Measurements from ENCODE around the gene MAML2.

Gene MAML2

GRCh38 chr11:96067160-96067559 is 275.8 kb downstream of the MAML2 start:
- no peak overlapping the region for H2BK12ac ChIP-seq (ENCODE audit: low read length in 2 of 2)
- no peak overlapping the region for H3K4ac ChIP-seq (ENCODE audit: low read depth in 1 of 2, low read length in 2 of 2)
- H3K4me3 ChIP-seq (ENCODE audit: insufficient read depth in 1 of 2, low read depth in 1 of 2, low read length in 2 of 2), result no peak overlapping the region
- H3K23ac ChIP-seq (ENCODE audit: low read length in 2 of 2), result no peak overlapping the region
- no peak overlapping the region for H2BK5ac ChIP-seq (ENCODE audit: low read depth, low read length, poor library complexity, severe bottlenecking)
- no peak overlapping the region for H3K4me2 ChIP-seq (ENCODE audit: low read length, poor library complexity, severe bottlenecking)
- peak overlapping the region in 1 of 2 experiments; percentile 59 for H3K14ac ChIP-seq (ENCODE audit: low read length in 2 of 2)
- no peak for DNase-seq
- peak overlapping the region in 1 of 2 experiments; percentile 16 for H3K18ac ChIP-seq (ENCODE audit: low read depth in 1 of 2, low read length in 2 of 2)
- no peak overlapping the region for H2AK5ac ChIP-seq (ENCODE audit: low read length, severe bottlenecking)
- no peaks in the 10 kb centered on the region for H3K9me3 ChIP-seq (ENCODE audit: control insufficient read depth, low read length)
- no peak overlapping the region for H4K91ac ChIP-seq (ENCODE audit: low read length)
- no peak overlapping the region for H3K9ac ChIP-seq (ENCODE audit: low read length)
- H3K27ac ChIP-seq (ENCODE audit: low read length, poor library complexity, severe bottlenecking), result no peak overlapping the region
- no peak overlapping the region for H4K8ac ChIP-seq (ENCODE audit: low read length)
- peaks cover 5% of the 10 kb centered on the region for H3K4me1 ChIP-seq (ENCODE audit: control insufficient read depth, insufficient read depth, low read depth, low read length)
- H2BK120ac ChIP-seq (ENCODE audit: low read depth, low read length), result no peak overlapping the region
- peaks cover 27% of the 10 kb centered on the region for H3K79me1 ChIP-seq (replicated peaks; ENCODE audit: low read length, poor library complexity, severe bottlenecking)
- peaks cover 3 to 8% of the 10 kb centered on the region in 2 experiments for H3K36me3 ChIP-seq (ENCODE audit: control insufficient read depth in 1 of 2, insufficient read depth in 2 of 2, low read depth in 1 of 2, low read length in 2 of 2)
- 88% methylated on average over 3 of the region's 3 CpGs for WGBS
- H2BK15ac ChIP-seq (ENCODE audit: low read depth, poor library complexity, severe bottlenecking), result no peak overlapping the region
- H2AFZ ChIP-seq (ENCODE audit: low read depth, low read length), result no peak overlapping the region
- no peaks in the 10 kb centered on the region for H3K27me3 ChIP-seq (ENCODE audit: control insufficient read depth in 1 of 2, insufficient read depth in 1 of 2, low read length in 2 of 2)

DNA sequence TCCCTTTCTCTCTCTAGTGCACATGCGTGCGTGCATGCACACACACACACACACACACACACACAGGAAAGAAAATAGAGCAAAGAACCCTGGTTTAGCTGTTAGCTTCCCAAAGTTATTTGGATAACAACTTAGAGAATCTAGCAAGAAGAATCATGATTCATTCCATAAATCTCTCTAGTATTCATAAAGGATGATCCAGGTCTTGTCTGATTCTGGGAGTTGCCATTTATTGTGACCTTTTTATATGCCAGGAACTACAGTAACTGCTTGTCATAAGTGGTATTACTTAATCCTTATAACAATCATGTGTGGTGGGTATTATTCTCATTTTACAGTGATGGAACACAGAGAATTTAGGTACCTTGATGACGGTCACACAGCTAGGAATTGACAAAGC is 277.6 kb downstream of the MAML2 start:
- Histone ChIP-seq H3K18ac (ENCODE audit: low read depth in 1 of 2, low read length in 2 of 2) (no peak overlapping the region), H3K4me3 (ENCODE audit: insufficient read depth in 1 of 2, low read depth in 1 of 2, low read length in 2 of 2) (no peak overlapping the region), H3K4ac (ENCODE audit: low read depth in 1 of 2, low read length in 2 of 2) (no peak overlapping the region), H2BK12ac (ENCODE audit: low read length in 2 of 2) (no peak overlapping the region), H3K4me1 (ENCODE audit: control insufficient read depth, insufficient read depth, low read depth, low read length) (peaks cover 3% of the 10 kb centered on the region), H2BK120ac (ENCODE audit: low read depth, low read length) (no peak overlapping the region), H2AFZ (ENCODE audit: low read depth, low read length) (no peak overlapping the region), H3K23ac (ENCODE audit: low read length in 2 of 2) (no peak overlapping the region), H3K9me3 (ENCODE audit: control insufficient read depth, low read length) (no peaks in the 10 kb centered on the region), H3K14ac (ENCODE audit: low read length in 2 of 2) (no peak overlapping the region), H3K27ac (ENCODE audit: low read length, poor library complexity, severe bottlenecking) (no peak overlapping the region), H4K91ac (ENCODE audit: low read length) (no peak overlapping the region), H4K8ac (ENCODE audit: low read length) (no peak overlapping the region), H2BK15ac (ENCODE audit: low read depth, poor library complexity, severe bottlenecking) (no peak overlapping the region), H3K36me3 (ENCODE audit: control insufficient read depth in 1 of 2, insufficient read depth in 2 of 2, low read depth in 1 of 2, low read length in 2 of 2) (peaks cover under 1 to 4% of the 10 kb centered on the region in 2 experiments), H3K4me2 (ENCODE audit: low read length, poor library complexity, severe bottlenecking) (no peak overlapping the region), H2AK5ac (ENCODE audit: low read length, severe bottlenecking) (no peak overlapping the region), H3K27me3 (ENCODE audit: control insufficient read depth in 1 of 2, insufficient read depth in 1 of 2, low read length in 2 of 2) (no peaks in the 10 kb centered on the region), H3K79me1 (replicated peaks; ENCODE audit: low read length, poor library complexity, severe bottlenecking) (peaks cover 25% of the 10 kb centered on the region), H3K9ac (ENCODE audit: low read length) (no peak overlapping the region), H2BK5ac (ENCODE audit: low read depth, low read length, poor library complexity, severe bottlenecking) (no peak overlapping the region)
- no peak for DNase-seq
- WGBS, result 98% methylated on average over 3 of the region's 3 CpGs

DNA sequence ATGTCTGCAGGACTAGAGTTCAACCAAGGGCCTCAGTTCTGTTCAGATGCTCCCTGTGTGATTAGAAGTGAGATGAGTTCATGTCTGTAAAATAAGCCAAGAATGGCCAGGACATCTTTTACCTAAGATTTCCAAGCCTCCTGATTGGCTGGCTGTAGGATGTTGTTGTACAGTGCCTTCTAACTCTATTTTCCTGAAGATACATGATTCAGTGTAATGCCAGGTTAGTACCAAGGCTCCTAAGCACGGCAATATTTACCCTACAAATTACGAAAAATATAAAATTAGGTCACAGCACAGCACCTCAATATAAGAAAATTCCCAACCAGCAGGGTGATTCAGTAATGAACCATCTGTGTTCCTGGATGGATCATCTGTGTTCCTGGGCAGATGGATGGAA is 279.1 kb downstream of the MAML2 start:
- Histone ChIP-seq H4K8ac (ENCODE audit: low read length) (no peak overlapping the region), H3K4ac (ENCODE audit: low read depth in 1 of 2, low read length in 2 of 2) (no peak overlapping the region), H3K4me3 (ENCODE audit: insufficient read depth in 1 of 2, low read depth in 1 of 2, low read length in 2 of 2) (no peak overlapping the region), H3K18ac (ENCODE audit: low read depth in 1 of 2, low read length in 2 of 2) (no peak overlapping the region), H3K27me3 (ENCODE audit: control insufficient read depth in 1 of 2, insufficient read depth in 1 of 2, low read length in 2 of 2) (no peaks in the 10 kb centered on the region), H2BK5ac (ENCODE audit: low read depth, low read length, poor library complexity, severe bottlenecking) (no peak overlapping the region), H2AK5ac (ENCODE audit: low read length, severe bottlenecking) (peak overlapping the region; percentile 42), H2BK15ac (ENCODE audit: low read depth, poor library complexity, severe bottlenecking) (no peak overlapping the region), H2BK12ac (ENCODE audit: low read length in 2 of 2) (no peak overlapping the region), H3K4me1 (ENCODE audit: control insufficient read depth, insufficient read depth, low read depth, low read length) (peaks cover 2% of the 10 kb centered on the region), H2BK120ac (ENCODE audit: low read depth, low read length) (no peak overlapping the region), H3K4me2 (ENCODE audit: low read length, poor library complexity, severe bottlenecking) (no peak overlapping the region), H3K27ac (ENCODE audit: low read length, poor library complexity, severe bottlenecking) (no peak overlapping the region), H3K79me1 (replicated peaks; ENCODE audit: low read length, poor library complexity, severe bottlenecking) (peaks cover 25% of the 10 kb centered on the region), H2AFZ (ENCODE audit: low read depth, low read length) (no peak overlapping the region), H4K91ac (ENCODE audit: low read length) (no peak overlapping the region), H3K36me3 (ENCODE audit: control insufficient read depth in 1 of 2, insufficient read depth in 2 of 2, low read depth in 1 of 2, low read length in 2 of 2) (peaks cover 0 to 4% of the 10 kb centered on the region in 2 experiments), H3K14ac (ENCODE audit: low read length in 2 of 2) (no peak overlapping the region), H3K9me3 (ENCODE audit: control insufficient read depth, low read length) (no peaks in the 10 kb centered on the region), H3K23ac (ENCODE audit: low read length in 2 of 2) (no peak overlapping the region), H3K9ac (ENCODE audit: low read length) (no peak overlapping the region)
- WGBS, result 100% methylated on average over 2 of the region's 2 CpGs
- no peak for DNase-seq

DNA sequence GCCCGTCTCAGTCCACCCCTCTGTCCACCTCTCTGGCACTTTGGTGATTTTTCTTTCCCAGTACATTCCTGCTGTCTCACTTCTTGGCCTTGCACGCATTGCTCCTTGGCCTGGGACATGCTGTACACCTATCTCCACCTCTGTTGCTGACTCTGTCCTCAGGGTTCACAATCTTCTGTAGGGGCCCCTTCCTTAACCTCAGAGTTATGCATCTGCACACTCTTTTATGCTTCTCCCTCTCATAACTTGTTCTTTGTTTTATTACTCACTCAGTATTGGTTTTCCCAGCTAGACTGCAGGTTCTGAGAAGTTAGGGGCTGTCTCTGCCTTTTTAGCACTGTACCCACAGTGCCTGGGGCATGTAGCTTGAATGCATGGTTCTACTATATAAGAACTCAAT is 279.9 kb downstream of the MAML2 start:
- H3K23ac ChIP-seq (ENCODE audit: low read length in 2 of 2), result no peak overlapping the region
- H2AFZ ChIP-seq (ENCODE audit: low read depth, low read length), result no peak overlapping the region
- no peak overlapping the region for H2BK15ac ChIP-seq (ENCODE audit: low read depth, poor library complexity, severe bottlenecking)
- no peak overlapping the region for H3K9ac ChIP-seq (ENCODE audit: low read length)
- no peak overlapping the region for H4K8ac ChIP-seq (ENCODE audit: low read length)
- no peak overlapping the region for H2BK5ac ChIP-seq (ENCODE audit: low read depth, low read length, poor library complexity, severe bottlenecking)
- H3K4me1 ChIP-seq (ENCODE audit: control insufficient read depth, insufficient read depth, low read depth, low read length), result peaks cover 2% of the 10 kb centered on the region
- H2BK120ac ChIP-seq (ENCODE audit: low read depth, low read length), result no peak overlapping the region
- H2BK12ac ChIP-seq (ENCODE audit: low read length in 2 of 2), result peak overlapping the region in 1 of 2 experiments; percentile 78
- H3K9me3 ChIP-seq (ENCODE audit: control insufficient read depth, low read length), result no peaks in the 10 kb centered on the region
- peak overlapping the region in 1 of 2 experiments; percentile 21 for H3K18ac ChIP-seq (ENCODE audit: low read depth in 1 of 2, low read length in 2 of 2)
- H3K27me3 ChIP-seq (ENCODE audit: control insufficient read depth in 1 of 2, insufficient read depth in 1 of 2, low read length in 2 of 2), result no peaks in the 10 kb centered on the region
- H3K36me3 ChIP-seq (ENCODE audit: control insufficient read depth in 1 of 2, insufficient read depth in 2 of 2, low read depth in 1 of 2, low read length in 2 of 2), result peaks cover 0 to 4% of the 10 kb centered on the region in 2 experiments
- H3K79me1 ChIP-seq (replicated peaks; ENCODE audit: low read length, poor library complexity, severe bottlenecking), result peaks cover 28% of the 10 kb centered on the region
- H3K4me3 ChIP-seq (ENCODE audit: insufficient read depth in 1 of 2, low read depth in 1 of 2, low read length in 2 of 2), result no peak overlapping the region
- peak overlapping the region in 1 of 2 experiments; percentile 48 for H3K14ac ChIP-seq (ENCODE audit: low read length in 2 of 2)
- H3K27ac ChIP-seq (ENCODE audit: low read length, poor library complexity, severe bottlenecking), result peak overlapping the region; percentile 41
- no peak overlapping the region for H3K4me2 ChIP-seq (ENCODE audit: low read length, poor library complexity, severe bottlenecking)
- DNase-seq, result no peak
- no peak overlapping the region for H4K91ac ChIP-seq (ENCODE audit: low read length)
- no peak overlapping the region for H3K4ac ChIP-seq (ENCODE audit: low read depth in 1 of 2, low read length in 2 of 2)
- 92% methylated on average over 2 of the region's 2 CpGs for WGBS
- no peak overlapping the region for H2AK5ac ChIP-seq (ENCODE audit: low read length, severe bottlenecking)

All from mesenchymal stem cell (in vitro differentiated cells and primary cell).